SK-N-SH (cell line): ENCODE measurements around the gene PCDHGC4.

Experiments
- CTCF ChIP-seq: fragments of 200-600 bp; sonication (generic); IDR thresholded peaks from 2 replicates; pipeline ENCODE4 v1.6.1; 2017; ENCODE audit warnings: antibody characterized with exemption, mild to moderate bottlenecking, moderate library complexity
- EZH2phosphoT487 ChIP-seq: fragments of 200-600 bp; sonication (generic); IDR thresholded peaks from 2 replicates; pipeline ENCODE4 v1.6.1; 2017; ENCODE audit warnings: low read depth, mixed run types, mild to moderate bottlenecking, antibody characterized with exemption, moderate library complexity, borderline replicate concordance
- FOXM1 ChIP-seq: IDR thresholded peaks from 2 replicates; pipeline ENCODE4 v1.4.0; 2012; ENCODE audit warnings: low read depth, mild to moderate bottlenecking
- MAX ChIP-seq: IDR thresholded peaks from 2 replicates; pipeline ENCODE4 v1.4.0; 2012; ENCODE audit warnings: low read depth
- MXI1 ChIP-seq: IDR thresholded peaks from 2 replicates; pipeline ENCODE4 v1.6.1; 2012; ENCODE audit warnings: mild to moderate bottlenecking, low read depth, low read length, improper control_type of control experiment
- POLR2AphosphoS5 ChIP-seq: IDR thresholded peaks from 2 replicates; pipeline ENCODE4 v1.6.1; 2012; ENCODE audit warnings: low read depth, low read length
- REST ChIP-seq: IDR thresholded peaks from 2 replicates; pipeline ENCODE4 v1.6.1; 2012; ENCODE audit warnings: mild to moderate bottlenecking, low read depth, low read length, moderate library complexity
- TCF12 ChIP-seq: IDR thresholded peaks from 2 replicates; pipeline ENCODE4 v1.4.0; 2012
- YY1 ChIP-seq: IDR thresholded peaks from 2 replicates; pipeline ENCODE4 v1.4.0; 2012; ENCODE audit warnings: low read depth, mild to moderate bottlenecking

DNA sequence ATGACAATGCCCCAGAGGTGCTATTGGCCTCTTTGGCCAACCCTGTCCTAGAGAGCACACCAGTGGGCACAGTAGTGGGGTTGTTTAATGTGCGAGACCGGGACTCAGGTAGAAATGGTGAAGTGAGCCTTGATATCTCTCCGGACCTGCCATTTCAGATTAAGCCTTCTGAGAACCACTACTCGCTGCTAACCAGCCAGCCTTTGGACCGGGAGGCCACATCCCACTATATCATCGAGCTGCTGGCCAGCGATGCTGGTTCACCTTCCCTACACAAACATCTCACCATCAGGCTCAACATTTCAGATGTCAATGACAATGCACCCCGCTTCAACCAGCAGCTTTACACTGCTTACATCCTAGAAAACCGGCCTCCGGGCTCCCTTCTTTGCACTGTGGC lies 5.4 kb downstream of the PCDHGC4 start:
- TF ChIP-seq MXI1 (no peak), CTCF (no peak), YY1 (no peak), MAX (no peak), FOXM1 (no peak), EZH2phosphoT487 (no peak), REST (no peak), TCF12 (no peak), POLR2AphosphoS5 (no peak)
